SH-SY5Y (cell line): Measurements from ENCODE around the gene CCAR1.

Source experiments
- GATA2 ChIP-seq: IDR thresholded peaks from 2 replicates; pipeline ENCODE4 v1.6.1; 2011; ENCODE audit warnings: mild to moderate bottlenecking, low read depth, low read length
- GATA3 ChIP-seq: IDR thresholded peaks from 2 replicates; pipeline ENCODE4 v1.6.1; 2011; ENCODE audit warnings: low read depth, mild to moderate bottlenecking, low read length, moderate library complexity

GRCh38 chr10:68828833-68829232, 107.8 kb downstream of the CCAR1 start:
- TF ChIP-seq GATA2, result no peak
- no peak for TF ChIP-seq GATA3
